K562 (cell line): ENCODE results near the gene POU2F1. TPM values are rescaled to one million over a fixed set of nuclear protein-coding genes. Genes with fewer than 3 reads are reported as not detected.

Experiments used
- C11orf30 ChIP-seq: fragments of 450-650 bp; IDR thresholded peaks from 2 replicates; pipeline ENCODE4 v1.6.1; 2016; ENCODE audit warnings: low read depth, mild to moderate bottlenecking
- CC2D1A ChIP-seq: fragments of 450-650 bp; IDR thresholded peaks from 2 replicates; pipeline ENCODE4 v1.6.1; 2017; ENCODE audit warnings: mild to moderate bottlenecking
- CREB3 ChIP-seq: fragments of 450-650 bp; conservative IDR thresholded peaks from 2 replicates; pipeline ENCODE4 v1.6.1; 2016; ENCODE audit warnings: missing genetic modification characterization, low read depth, mild to moderate bottlenecking, missing compliant biosample characterization, moderate library complexity
- ETV6 ChIP-seq, 3 experiments: fragments of 150-350 bp in 1 of 3; sonication (generic) in 1 of 3; formaldehyde crosslinking in 1 of 3; IDR thresholded peaks; 2 replicates each; pipeline versions ENCODE4 v1.6.1 to v1.8.0; 2014 to 2022; ENCODE audit warnings: borderline replicate concordance in 2 of 3, low read depth in 2 of 3, antibody characterized with exemption in 1 of 3, low read length in 1 of 3, mild to moderate bottlenecking in 1 of 3, missing genetic modification reagents in 1 of 3
- HDGF ChIP-seq: fragments of 450-650 bp; IDR thresholded peaks from 2 replicates; pipeline ENCODE4 v1.6.1; 2016
- ID3 ChIP-seq, 2 experiments: fragments of 250-450 bp in 1 of 2; fragments of 450-650 bp in 1 of 2; sonication (Bioruptor Pico) in 1 of 2; IDR thresholded peaks; 2 replicates each; pipeline versions ENCODE4 v1.6.1 to v1.8.0; 2016 to 2021; ENCODE audit warnings: mild to moderate bottlenecking in 2 of 2, moderate library complexity in 2 of 2, missing compliant biosample characterization in 1 of 2, missing genetic modification characterization in 1 of 2
- KDM4B ChIP-seq, 2 experiments: fragments of 450-650 bp in 1 of 2; sonication (generic) in 1 of 2; IDR thresholded peaks; 2 replicates each; pipeline ENCODE4 v1.6.1; 2016 to 2017; ENCODE audit warnings: borderline replicate concordance in 2 of 2, antibody characterized with exemption in 1 of 2, low read depth in 1 of 2, mild to moderate bottlenecking in 1 of 2
- MAFF ChIP-seq: IDR thresholded peaks from 2 replicates; pipeline ENCODE4 v1.6.1; 2012; ENCODE audit warnings: low read length, improper control_type of control experiment
- PKNOX1 ChIP-seq: fragments of 450-650 bp; IDR thresholded peaks from 2 replicates; pipeline ENCODE4 v1.6.1; 2016
- PTBP1 ChIP-seq: fragments of 200-400 bp; formaldehyde crosslinking; IDR thresholded peaks from 2 replicates; pipeline ENCODE4 v1.6.1; 2017; ENCODE audit warnings: low read depth, low read length
- RUNX1 ChIP-seq: sonication (generic); IDR thresholded peaks from 2 replicates; pipeline ENCODE4 v1.6.1; 2016; ENCODE audit warnings: antibody characterized with exemption, low read depth
- SMAD4 ChIP-seq: fragments of 250-450 bp; sonication (Bioruptor Pico); conservative IDR thresholded peaks from 2 replicates; pipeline ENCODE4 v1.8.0; 2021; ENCODE audit warnings: inconsistent platforms, mild to moderate bottlenecking, moderate library complexity
- SREBF1 ChIP-seq: fragments of 150-350 bp; IDR thresholded peaks from 2 replicates; pipeline ENCODE4 v1.6.1; 2014; ENCODE audit warnings: antibody characterized with exemption, low read depth, low read length, borderline replicate concordance
- TFAM ChIP-seq: fragments of 250-450 bp; sonication (Bioruptor Pico); conservative IDR thresholded peaks from 2 replicates; pipeline ENCODE4 v1.5.0; 2021; ENCODE audit warnings: mild to moderate bottlenecking, moderate library complexity
- ZNF3 ChIP-seq: fragments of 250-450 bp; sonication (Bioruptor Pico); IDR thresholded peaks from 2 replicates; pipeline ENCODE4 v1.5.0; 2021; ENCODE audit warnings: mild to moderate bottlenecking, moderate library complexity
- ZNF395 ChIP-seq: fragments of 200-800 bp; sonication (Bioruptor generic); IDR thresholded peaks from 2 replicates; pipeline ENCODE4 v1.6.1; 2017; ENCODE audit warnings: missing genetic modification characterization, missing compliant biosample characterization
- ZNF41 ChIP-seq: fragments of 250-450 bp; sonication (Bioruptor Pico); conservative IDR thresholded peaks from 2 replicates; pipeline ENCODE4 v1.4.0; 2020; ENCODE audit warnings: mild to moderate bottlenecking
- ZNF766 ChIP-seq: fragments of 200-800 bp; sonication (Bioruptor generic); conservative IDR thresholded peaks from 2 replicates; pipeline ENCODE4 v1.6.1; 2016; ENCODE audit warnings: missing genetic modification characterization, missing compliant biosample characterization
- polyA plus RNA-seq, 8 experiments: library from polyadenylated mRNA; depleted of rRNA in 4 of 8; stranded (reverse) in 5 of 8; unstranded in 3 of 8; fragments of >200 nt; fragmentation: Nextera tagmentation in 2 of 8; fragmentation: Illumina TruSeq in 1 of 8; extraction: Ambion mirVana in 2 of 8; extraction: Trizol in 1 of 8; gene quantifications; 2 replicates each; pipeline versions ENCODE4 v1.2.1 to v1.2.3, GENCODE V29; 2011 to 2014; ENCODE audit warnings: inconsistent platforms in 1 of 8, missing spikeins in 1 of 8
- total RNA-seq, 7 experiments: library from RNA; depleted of rRNA in 6 of 7; stranded (reverse); fragments of >200 nt in 6 of 7; fragmentation: Illumina TruSeq in 2 of 7; extraction: Trizol in 2 of 7; gene quantifications; 2 replicates each; pipeline versions ENCODE4 v1.2.1 to v1.2.3, GENCODE V29; 2011 to 2021; ENCODE audit warnings: low replicate concordance in 1 of 7

POU2F1 gene
- total and polyA plus RNA-seq, 9 of the 15 experiments (the other 6 are each of a cell fraction or from before 2014, with no cell fraction given): 2.6 to 22.3 (median 8.8) TPM

- TF ChIP-seq C11orf30 (peak; percentile 83), RUNX1 (no peak), ETV6 (IDR thresholded peaks at IDR 0.05; ENCODE audit: borderline replicate concordance in 1 of 2, low read depth in 2 of 2, low read length in 1 of 2) (no peak), ETV6 (CRISPR knock-in tag; IDR thresholded peaks at IDR 0.05; ENCODE audit: borderline replicate concordance) (no peak), ZNF395 (CRISPR knock-in tag) (peak; percentile 78), ZNF3 (CRISPR knock-in tag) (no peak), ZNF41 (peak; percentile 38; the same call in 1 of the 2 replicates), TFAM (CRISPR knock-in tag) (no peak), SMAD4 (no peak), MAFF (peak; percentile 16; the same call in 1 of the 2 replicates), HDGF (0 out of 2 replicates have a peak, but pooled peaks have one; percentile 9), SREBF1 (no peak), PTBP1 (no peak), CREB3 (tag) (peak; percentile 85; the same call in 1 of the 2 replicates), ZNF766 (CRISPR knock-in tag) (0 out of 2 replicates have a peak, but pooled peaks have one; percentile 19), KDM4B (IDR thresholded peaks at IDR 0.05; ENCODE audit: borderline replicate concordance in 2 of 2, low read depth in 1 of 2) (no peak), CC2D1A (0 out of 2 replicates have a peak, but pooled peaks have one; percentile 3), PKNOX1 (peak; percentile 72), ID3 (CRISPR knock-in tag; IDR thresholded peaks at IDR 0.05) (no peak), ID3 (tag; IDR thresholded peaks at IDR 0.05) (peak; percentile 69)
Measured at GRCh38 chr1:167249702-167250101, 29.0 kb downstream of the POU2F1 start (continued).
